ENCODE measurements around the gene OSBPL8.

GRCh38 chr12:76375470-76375869 is 184.1 kb downstream of the OSBPL8 start:
- TF ChIP-seq TAF1 (IDR thresholded peaks at IDR 0.05; ENCODE audit: low read depth, low read length) = no peak
- TF ChIP-seq POLR2A (IDR thresholded peaks at IDR 0.05; ENCODE audit: low read depth, low read length) = no peak
- no peak for TF ChIP-seq PAX5 (IDR thresholded peaks at IDR 0.05; ENCODE audit: insufficient read depth, low read length, severe bottlenecking)

Data from GM12891 (cell line).